ENCODE data around the gene ADPRH. TPM values are rescaled to one million over a fixed set of nuclear protein-coding genes. Genes with fewer than 3 reads are reported as not detected.

Gene ADPRH
- total and polyA plus RNA-seq, 10 of the 15 experiments (the other 5 are each of a cell fraction or from before 2014, with no cell fraction given): 2.3 to 32.6 (median 19.0) TPM

GRCh38 chr3:119538772-119539171, 40.5 kb upstream of the ADPRH start (continued):
- TF ChIP-seq, protein P1, sequence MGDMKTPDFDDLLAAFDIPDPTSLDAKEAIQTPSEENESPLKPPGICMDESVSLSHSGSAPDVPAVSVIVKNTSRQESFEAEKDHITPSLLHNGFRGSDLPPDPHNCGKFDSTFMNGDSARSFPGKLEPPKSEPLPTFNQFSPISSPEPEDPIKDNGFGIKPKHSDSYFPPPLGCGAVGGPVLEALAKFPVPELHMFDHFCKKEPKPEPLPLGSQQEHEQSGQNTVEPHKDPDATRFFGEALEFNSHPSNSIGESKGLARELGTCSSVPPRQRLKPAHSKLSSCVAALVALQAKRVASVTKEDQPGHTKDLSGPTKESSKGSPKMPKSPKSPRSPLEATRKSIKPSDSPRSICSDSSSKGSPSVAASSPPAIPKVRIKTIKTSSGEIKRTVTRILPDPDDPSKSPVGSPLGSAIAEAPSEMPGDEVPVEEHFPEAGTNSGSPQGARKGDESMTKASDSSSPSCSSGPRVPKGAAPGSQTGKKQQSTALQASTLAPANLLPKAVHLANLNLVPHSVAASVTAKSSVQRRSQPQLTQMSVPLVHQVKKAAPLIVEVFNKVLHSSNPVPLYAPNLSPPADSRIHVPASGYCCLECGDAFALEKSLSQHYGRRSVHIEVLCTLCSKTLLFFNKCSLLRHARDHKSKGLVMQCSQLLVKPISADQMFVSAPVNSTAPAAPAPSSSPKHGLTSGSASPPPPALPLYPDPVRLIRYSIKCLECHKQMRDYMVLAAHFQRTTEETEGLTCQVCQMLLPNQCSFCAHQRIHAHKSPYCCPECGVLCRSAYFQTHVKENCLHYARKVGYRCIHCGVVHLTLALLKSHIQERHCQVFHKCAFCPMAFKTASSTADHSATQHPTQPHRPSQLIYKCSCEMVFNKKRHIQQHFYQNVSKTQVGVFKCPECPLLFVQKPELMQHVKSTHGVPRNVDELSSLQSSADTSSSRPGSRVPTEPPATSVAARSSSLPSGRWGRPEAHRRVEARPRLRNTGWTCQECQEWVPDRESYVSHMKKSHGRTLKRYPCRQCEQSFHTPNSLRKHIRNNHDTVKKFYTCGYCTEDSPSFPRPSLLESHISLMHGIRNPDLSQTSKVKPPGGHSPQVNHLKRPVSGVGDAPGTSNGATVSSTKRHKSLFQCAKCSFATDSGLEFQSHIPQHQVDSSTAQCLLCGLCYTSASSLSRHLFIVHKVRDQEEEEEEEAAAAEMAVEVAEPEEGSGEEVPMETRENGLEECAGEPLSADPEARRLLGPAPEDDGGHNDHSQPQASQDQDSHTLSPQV (IDR thresholded peaks at IDR 0.05): 0 out of 2 replicates have a peak, but pooled peaks have one; percentile 20
- TF ChIP-seq BCL11A (IDR thresholded peaks at IDR 0.05; ENCODE audit: low read depth, low read length): no peak
- TF ChIP-seq BRCA1 (IDR thresholded peaks at IDR 0.05; ENCODE audit: low read depth, low read length): no peak
- no peak for TF ChIP-seq PAX5 (IDR thresholded peaks at IDR 0.05; ENCODE audit: borderline replicate concordance, low read depth, low read length)

DNA sequence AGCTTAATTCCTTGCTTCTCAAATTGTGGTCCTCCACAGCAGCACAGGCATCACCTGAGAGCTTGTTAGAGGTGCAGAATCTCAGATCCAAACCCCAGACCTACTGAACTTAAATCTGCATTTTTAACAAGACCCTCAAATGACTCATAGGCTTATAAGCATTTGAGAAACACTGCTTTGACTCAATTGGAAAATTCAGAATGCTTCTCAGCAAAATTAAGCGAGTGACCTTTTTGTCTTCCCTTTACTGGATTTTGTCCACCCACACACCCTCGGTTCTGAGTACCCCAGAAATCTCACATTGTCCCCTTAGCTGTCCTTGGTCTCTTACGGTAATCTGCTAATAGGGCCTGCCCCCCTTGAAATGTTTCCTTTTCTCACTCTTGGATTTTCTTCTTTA, 37.7 kb upstream of the ADPRH start:
- in situ Hi-C loops (cut with MboI) (no loop called here), intact Hi-C loops (cut with micrococcal nuclease; ENCODE audit: unreplicated experiment) (no loop called here)
- no peak for TF ChIP-seq ZZZ3 (IDR thresholded peaks at IDR 0.05; ENCODE audit: control insufficient read depth, insufficient read length, low read depth)
- no peak for TF ChIP-seq TBL1XR1 (IDR thresholded peaks at IDR 0.05; ENCODE audit: low read depth, low read length)
- TF ChIP-seq, protein P2, sequence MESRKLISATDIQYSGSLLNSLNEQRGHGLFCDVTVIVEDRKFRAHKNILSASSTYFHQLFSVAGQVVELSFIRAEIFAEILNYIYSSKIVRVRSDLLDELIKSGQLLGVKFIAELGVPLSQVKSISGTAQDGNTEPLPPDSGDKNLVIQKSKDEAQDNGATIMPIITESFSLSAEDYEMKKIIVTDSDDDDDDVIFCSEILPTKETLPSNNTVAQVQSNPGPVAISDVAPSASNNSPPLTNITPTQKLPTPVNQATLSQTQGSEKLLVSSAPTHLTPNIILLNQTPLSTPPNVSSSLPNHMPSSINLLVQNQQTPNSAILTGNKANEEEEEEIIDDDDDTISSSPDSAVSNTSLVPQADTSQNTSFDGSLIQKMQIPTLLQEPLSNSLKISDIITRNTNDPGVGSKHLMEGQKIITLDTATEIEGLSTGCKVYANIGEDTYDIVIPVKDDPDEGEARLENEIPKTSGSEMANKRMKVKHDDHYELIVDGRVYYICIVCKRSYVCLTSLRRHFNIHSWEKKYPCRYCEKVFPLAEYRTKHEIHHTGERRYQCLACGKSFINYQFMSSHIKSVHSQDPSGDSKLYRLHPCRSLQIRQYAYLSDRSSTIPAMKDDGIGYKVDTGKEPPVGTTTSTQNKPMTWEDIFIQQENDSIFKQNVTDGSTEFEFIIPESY (IDR thresholded peaks at IDR 0.05): no peak
- no peak for TF ChIP-seq ZNF622 (IDR thresholded peaks at IDR 0.05)
- TF ChIP-seq EGR1 (IDR thresholded peaks at IDR 0.05; ENCODE audit: borderline replicate concordance in 1 of 2, low read depth in 2 of 2, low read length in 2 of 2): 0 out of 3 replicates have a peak, but pooled peaks of 1 of the 2 experiments have one; percentile 19
- TF ChIP-seq CREM (IDR thresholded peaks at IDR 0.05; ENCODE audit: low read depth): no peak
- peaks cover 0 to 39% of the 10 kb centered on the region in 2 experiments for H3K36me3 ChIP-seq (ENCODE audit: control insufficient read depth in 2 of 2, insufficient read depth in 2 of 2, low read length in 1 of 2)
- H3K27ac ChIP-seq (ENCODE audit: control insufficient read depth, insufficient read depth): peak overlapping the region; percentile 55
- H3K4me2 ChIP-seq (ENCODE audit: control insufficient read depth, insufficient read depth): peak overlapping the region; percentile 51
- no peak overlapping the region for H2AFZ ChIP-seq (ENCODE audit: control insufficient read depth, low read depth, low read length)
- POLR2A ChIA-PET: interaction anchor here (0.6 to 2.3 kb wide), 6 partner anchors 9 to 77 kb away, joined by 3 to 11 read pairs (median 4); no protein-coding TSS in a partner anchor
- no TSS peak for BruUV-seq (replicated peaks)
- WGBS (ENCODE audit: insufficient coverage, insufficient replicate concordance, low lambda C conversion rate, missing lambda C conversion rate): 2% methylated on average over 3 of the region's 3 CpGs
- H3K4me1 ChIP-seq (ENCODE audit: control insufficient read depth, insufficient read depth, low read length): peaks cover 16% of the 10 kb centered on the region
- no peaks in the 10 kb centered on the region for H3K27me3 ChIP-seq (replicated peaks in 1 of 2; ENCODE audit: control insufficient read depth in 2 of 2, insufficient read depth in 2 of 2, low read length in 1 of 2)
- H4K20me1 ChIP-seq (ENCODE audit: control insufficient read depth, insufficient read depth): no peaks in the 10 kb centered on the region
- H3K79me2 ChIP-seq (ENCODE audit: control insufficient read depth, insufficient read depth, low read length): peaks cover 79% of the 10 kb centered on the region
- ATAC-seq (peak; percentile 36), DNase-seq (ENCODE audit: low read depth, low spot score) (no peak), FAIRE-seq (no peak)
- SMC1A ChIA-PET (ENCODE audit: uncharacterized antibody, unreplicated experiment): interaction anchor here (0.7 to 4.0 kb wide), 11 partner anchors 9 to 155 kb away, joined by 3 to 28 read pairs (median 4); partner anchors contain the start of gene CD80
- no peak overlapping the region for H3K9ac ChIP-seq (ENCODE audit: control insufficient read depth, insufficient read depth, low read length)
- CTCF ChIA-PET: interaction anchor here (0.6 to 1.7 kb wide), 8 partner anchors 8 to 276 kb away, joined by 3 to 7 read pairs (median 4); partner anchors contain the start of gene CD80
- RAD21 ChIA-PET (ENCODE audit: unreplicated experiment): interaction anchor here (0.7 to 6.0 kb wide), 7 partner anchors 16 to 135 kb away, joined by 3 to 27 read pairs (median 4); partner anchors contain the start of gene TMEM39A
- H3K4me3 ChIP-seq: peak overlapping the region; percentile 17; the same call in 1 of the 2 replicates
- H3K9me3 ChIP-seq (replicated peaks; ENCODE audit: control insufficient read depth, insufficient read depth, low read length): no peaks in the 10 kb centered on the region; the same call in 1 of the 3 replicates
